GM18502 (cell line): ENCODE results near the gene CYB5RL.
"Not testable (repeated sequence)": the region's sequence is repeated elsewhere in the genome, so short reads cannot be mapped to it uniquely, and the experiment has no call there.

Experiments used
- ATAC-seq: cut with Tn5 transposase; IDR thresholded peaks from one replicate; pipeline ENCODE4 v1.9.1; 2021; ENCODE audit warnings: mild to moderate bottlenecking; ENCODE audit not compliant: unreplicated experiment, poor library complexity

The CYB5RL gene, protein sequence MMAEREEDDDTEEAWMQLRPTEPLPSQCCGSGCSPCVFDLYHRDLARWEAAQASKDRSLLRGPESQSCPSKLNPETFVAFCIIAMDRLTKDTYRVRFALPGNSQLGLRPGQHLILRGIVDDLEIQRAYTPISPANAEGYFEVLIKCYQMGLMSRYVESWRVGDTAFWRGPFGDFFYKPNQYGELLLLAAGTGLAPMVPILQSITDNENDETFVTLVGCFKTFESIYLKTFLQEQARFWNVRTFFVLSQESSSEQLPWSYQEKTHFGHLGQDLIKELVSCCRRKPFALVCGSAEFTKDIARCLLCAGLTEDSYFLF

DNA sequence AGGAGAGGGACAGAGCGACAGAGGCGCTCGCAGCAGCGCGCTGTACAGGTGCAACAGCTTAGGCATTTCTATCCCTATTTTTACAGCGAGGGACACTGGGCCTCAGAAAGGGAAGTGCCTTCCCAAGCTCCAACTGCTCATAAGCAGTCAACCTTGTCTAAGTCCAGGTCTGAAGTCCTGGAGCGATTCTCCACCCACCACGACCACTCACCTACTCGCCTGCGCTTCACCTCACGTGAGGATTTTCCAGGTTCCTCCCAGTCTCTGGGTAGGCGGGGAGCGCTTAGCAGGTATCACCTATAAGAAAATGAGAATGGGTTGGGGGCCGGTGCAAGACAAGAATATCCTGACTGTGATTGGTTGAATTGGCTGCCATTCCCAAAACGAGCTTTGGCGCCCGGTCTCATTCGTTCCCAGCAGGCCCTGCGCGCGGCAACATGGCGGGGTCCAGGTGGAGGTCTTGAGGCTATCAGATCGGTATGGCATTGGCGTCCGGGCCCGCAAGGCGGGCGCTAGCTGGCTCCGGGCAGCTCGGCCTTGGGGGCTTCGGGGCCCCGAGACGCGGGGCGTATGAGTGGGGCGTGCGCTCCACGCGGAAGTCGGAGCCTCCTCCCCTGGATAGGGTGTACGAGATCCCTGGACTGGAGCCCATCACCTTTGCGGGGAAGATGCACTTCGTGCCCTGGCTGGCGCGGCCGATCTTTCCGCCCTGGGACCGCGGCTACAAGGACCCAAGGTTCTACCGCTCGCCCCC is at the start of gene CYB5RL, which contains the start of gene MRPL37:
CYB5RL (minus strand) TSS at position 266 of the 754 bp plus-strand sequence. CDS start 4,414 bp downstream, outside the sequence.
MRPL37 (plus strand) TSS at position 403 of the 754 bp plus-strand sequence; CDS start at position 480, 77 bp downstream.
- peak; percentile 97 for ATAC-seq

DNA sequence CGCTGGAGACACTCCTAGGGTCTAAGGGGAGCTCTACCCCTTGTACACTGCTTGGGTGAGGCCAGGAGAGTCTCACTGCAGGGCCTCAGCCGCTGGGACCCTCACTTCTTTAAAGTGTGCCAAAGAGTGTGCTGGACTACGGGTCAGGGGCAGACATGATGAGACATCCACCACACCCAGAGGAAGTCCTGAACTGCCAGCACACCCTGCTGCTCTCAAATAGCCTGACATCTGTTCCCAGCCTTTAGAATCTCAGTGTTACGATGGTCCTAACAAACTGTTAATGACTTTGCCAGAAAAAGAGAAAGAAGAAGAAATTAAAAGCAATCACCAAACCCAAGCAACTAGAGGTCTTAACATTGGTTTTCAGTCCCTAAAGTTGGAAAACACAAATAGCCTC is 49.1 kb upstream of the CYB5RL start:
- no peak for ATAC-seq

DNA sequence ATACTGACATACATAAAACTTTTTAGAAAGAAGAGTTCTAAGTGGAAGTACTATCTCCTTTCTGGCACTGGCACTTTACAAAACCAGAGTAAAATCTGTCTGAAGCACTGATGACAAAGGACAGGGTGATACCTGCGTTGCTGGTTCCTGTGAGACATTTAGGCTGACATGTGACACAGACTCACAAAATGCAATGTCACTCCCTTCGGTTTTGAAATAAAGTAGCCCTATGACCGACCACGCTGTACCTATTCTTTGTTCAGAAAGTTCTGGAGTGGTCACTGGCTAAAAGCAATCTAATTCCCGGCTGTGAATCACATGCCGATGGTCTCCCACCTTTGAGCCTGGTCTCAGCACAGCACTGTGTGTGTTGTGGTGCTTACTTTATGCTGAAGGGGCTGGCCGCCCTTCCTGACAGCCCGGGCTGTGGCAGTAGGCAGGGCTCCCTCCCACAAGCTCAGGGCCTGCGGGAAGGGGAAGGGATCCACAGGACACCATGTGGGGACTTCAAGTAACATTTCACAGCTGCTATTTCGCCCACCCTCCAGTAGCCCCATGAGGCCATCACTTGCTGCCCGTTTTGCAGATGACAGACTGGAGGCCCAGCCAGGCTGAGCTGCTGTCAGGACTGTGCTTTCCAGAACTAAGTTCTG is 48.2 kb upstream of the CYB5RL start:
- no peak for ATAC-seq

DNA sequence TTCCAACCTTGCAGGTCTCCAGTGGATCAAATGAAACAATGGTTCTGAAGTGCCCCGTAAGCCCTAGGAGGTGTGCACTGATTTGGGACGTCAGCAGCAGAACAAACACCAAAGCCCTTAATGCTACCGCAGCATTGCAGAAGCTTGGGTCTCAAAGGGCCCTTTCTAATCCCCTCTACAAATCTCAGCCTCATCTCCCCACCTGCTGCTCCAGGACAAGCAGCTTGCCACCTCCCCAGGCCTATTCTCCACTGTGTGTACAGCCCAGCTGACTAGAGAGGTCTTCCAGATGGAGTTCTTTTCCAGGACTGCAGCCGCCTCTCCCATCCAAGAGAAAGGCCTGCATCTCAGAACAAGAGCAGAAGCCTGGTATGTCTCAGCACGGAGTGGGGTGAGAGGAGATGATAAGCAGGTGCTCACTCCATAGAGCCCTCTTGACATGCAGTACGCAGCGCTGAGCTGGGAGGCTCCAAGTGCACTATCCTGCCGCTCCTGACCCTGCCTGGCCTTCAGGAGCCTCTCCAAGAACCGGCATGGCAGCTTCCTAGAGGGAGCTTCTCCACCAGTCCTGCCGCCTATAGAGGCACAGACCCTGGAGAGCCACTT is 46.4 kb upstream of the CYB5RL start:
- no peak for ATAC-seq

DNA sequence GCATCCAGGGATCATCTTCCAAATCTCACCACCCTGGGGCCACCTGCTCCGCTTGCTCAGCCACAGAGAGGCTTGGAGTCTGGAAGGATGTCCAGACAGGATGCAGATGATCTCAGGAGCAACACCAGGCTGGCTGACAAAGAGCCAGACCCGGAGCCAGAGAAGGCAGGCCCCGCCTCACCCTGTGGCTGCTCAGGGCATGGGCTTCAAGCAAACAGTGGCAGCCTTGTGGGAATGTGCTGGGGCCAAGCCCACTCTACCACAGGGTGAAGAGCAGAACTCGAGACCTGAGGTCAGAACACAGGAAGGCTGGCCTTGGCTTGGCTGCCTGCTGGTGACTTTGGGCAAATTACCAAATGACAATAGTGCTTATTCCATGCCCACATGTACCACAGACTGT is 45.7 kb upstream of the CYB5RL start:
- ATAC-seq: no peak

DNA sequence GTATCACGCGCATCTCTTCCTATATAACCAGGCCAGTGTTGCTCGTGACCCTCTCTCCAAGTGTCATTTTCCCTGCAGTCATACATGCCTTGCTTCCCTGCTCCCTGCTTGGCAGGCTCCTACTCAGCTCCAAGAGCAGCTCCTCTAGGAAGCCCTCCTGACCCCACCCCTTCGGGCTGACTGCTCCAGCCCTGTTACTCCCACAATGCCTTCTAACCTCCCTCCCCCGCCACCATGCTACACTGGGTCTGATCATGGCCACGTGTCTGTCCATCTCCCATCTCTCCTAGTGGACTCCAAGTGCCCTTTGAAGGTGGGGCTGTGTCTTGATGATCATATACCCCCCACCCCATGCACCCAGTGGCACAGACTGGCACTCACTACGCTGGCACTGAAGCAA is 44.8 kb upstream of the CYB5RL start:
- ATAC-seq: no peak

DNA sequence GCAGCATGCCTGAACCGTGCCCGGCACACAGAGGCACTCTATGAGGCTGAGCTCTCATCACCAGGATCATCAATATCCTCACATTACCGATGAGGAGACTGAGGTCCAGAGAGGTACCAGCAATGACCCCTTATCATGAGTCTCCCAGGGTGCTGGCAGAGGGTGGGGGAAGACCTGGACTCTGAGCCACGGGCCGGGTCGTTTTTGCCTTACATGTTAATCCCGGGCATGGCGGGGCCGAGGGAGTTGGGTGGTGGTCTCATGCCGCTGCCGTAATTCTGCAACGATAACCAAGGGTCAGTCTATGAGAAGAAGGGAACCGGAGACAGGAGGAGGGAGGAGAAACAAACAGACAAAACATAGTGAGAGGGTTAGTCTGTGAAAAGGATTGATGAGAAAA is 43.2 kb upstream of the CYB5RL start:
- no peak for ATAC-seq

DNA sequence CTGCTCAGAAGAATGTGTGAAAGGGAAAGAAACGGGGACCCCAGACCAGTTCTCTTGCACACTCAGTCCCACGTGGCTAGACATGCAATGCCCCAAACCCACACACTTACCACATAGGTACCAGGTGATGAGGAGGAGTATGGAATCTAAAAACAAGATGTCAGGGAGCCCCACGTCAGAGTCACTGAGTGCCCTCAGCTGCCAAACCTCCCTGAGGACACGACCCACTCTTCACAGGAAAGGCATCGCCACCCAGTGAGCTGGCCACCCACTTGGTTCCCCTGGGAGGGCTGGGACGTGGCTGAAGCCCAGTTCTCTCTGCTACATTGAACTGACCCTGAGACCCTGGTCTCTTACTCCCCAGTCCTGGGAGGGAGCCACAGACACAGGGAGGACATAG is 41.5 kb upstream of the CYB5RL start:
- no peak for ATAC-seq

DNA sequence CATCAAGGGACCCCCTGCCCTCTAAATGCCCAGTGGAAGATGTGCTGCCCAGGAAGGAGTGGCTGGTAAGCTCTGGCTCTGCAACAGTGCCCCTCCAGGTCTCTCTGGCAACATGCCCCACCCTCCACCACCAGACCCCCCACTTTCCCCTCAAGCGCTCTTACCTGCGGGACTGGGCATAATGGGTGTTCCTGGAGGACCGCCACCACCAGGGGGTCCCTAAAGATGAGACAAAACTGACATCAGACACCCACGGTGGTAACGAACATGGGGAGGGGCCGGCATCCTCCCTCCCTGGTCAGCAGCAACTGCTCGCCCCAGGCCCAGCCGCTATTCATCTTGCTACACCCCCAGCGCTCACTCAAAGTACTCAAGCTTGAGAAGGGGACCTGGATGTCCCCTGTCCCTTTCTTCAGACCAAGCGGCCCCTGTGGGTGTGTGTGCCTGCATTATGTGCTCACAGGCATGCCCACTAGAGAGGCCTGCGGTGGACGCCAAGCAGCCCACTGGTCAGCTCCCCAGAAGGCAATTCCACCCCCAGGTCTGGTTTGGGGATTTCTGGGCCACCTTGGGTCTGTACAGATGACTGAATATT is 41.0 kb upstream of the CYB5RL start:
- no peak for ATAC-seq

DNA sequence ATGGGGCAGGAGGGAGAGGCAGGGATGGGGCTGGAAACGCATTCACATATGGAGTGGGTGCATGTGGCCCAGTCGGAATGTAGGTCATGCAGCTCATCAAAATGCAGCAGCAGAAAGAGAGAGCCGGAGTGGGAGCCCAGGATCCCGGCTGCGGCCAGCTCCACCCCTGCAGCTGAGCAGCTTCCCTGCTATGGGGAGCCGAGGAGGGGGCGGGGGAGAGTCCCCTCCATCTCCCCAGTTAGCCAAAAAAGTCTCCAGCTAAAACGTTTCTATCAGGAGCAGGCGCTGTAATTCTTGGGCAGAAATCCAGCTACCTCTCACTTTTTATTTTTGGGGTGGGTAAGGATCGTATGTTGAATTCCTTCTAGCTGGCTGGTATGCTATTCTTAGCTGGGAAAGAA is 39.8 kb upstream of the CYB5RL start:
- no peak for ATAC-seq

DNA sequence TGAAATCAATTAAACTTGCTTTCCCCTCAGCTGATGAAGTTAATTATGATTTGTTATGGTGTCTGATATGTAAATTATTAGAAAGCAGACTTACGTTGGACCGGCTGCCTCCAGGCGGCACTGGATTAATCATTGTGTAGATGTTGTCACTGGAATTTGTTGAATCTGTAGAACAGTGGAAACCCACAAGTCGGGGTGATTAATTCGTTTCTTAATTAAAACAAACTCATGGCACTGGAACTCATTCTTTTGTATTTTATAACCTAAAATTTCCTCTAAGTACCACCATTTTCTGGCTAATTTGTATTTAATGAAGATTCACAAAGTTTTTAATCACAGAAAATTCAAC is 39.2 kb upstream of the CYB5RL start:
- no peak for ATAC-seq

DNA sequence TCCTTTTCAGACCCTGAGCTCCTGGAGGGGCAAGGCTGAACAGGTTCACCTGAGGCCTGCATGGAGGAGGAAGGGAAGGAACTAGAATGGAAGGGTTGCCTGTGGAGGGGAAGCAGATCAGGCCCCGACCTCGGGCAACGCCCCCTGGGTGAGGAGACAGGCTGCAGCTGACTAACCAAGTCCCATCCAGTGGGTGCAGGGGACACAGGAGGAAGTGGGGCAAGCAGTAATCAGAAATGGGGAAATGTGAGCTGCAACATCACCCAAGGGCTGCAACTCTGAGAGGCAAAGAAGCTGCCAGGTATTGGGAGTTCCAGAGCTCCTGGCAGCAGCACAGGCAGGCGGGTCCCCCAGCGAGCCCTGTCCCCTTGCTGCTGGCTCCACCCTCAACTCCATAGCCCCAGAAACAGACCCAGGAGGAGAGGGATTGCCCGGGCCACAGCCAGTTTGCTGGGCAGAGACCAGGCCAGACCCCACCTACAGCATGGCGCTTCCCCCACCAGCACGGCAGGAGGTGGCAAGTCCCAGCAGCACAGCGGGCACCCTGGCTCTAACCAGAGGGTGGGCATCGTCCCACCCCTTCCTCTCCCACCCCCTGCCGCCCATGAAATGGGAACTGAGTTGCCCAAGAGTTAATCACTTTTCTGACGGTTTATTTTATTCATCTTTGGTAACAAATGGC is 38.7 kb upstream of the CYB5RL start:
- no peak for ATAC-seq

DNA sequence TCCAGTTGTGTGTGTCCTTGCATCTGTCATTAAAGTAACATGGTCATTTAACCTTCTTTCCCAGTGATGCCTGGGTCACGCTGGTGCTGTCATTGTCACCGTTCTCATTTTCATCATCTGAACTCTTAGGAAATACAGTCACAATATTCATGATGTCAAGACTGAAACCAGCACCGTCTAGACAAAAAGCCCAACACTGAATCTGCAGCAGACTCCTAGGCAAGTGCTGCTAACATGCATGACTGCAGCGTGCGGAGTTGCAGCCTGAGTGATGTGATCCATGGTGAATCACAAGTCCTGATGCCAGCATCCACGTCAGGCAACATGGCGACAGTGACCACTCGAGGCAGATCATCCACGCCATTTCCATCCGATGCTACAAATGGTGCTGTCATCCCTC is 37.8 kb upstream of the CYB5RL start:
- ATAC-seq: no peak

DNA sequence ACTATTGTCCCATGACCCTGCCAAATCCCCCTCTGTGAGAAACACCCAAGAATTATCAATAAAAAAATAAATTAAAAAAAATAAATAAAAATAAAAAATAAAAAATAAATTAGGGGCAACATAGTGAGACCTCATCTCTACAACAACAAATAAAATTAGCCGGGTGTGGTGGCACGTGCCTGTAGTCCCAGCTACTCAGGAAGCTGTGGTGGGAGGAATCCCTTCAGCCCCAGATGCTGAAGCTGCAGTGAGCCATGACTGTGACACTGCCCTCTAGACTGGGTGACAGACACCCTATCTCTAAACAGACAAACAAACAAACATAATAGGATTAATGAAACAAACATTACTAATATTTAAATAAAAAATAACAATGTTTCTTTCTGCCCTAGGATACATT is 34.5 kb upstream of the CYB5RL start:
- ATAC-seq: no peak

DNA sequence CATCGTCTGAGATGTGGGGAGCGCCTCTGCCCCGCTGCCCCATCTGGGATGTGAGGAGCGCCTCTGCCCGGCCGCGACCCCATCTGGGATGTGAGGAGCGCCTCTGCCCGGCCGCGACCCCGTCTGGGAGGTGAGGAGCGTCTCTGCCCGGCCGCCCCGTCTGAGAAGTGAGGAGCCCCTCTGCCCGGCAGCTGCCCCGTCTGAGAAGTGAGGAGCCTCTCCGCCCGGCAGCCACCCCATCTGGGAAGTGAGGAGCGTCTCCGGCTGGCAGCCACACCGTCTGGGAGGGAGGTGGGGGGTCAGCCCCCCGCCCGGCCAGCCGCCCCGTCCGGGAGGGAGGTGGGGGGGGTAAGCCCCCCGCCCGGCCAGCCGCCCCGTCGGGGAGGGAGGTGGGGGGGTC is 33.4 kb upstream of the CYB5RL start:
- ATAC-seq: not testable (repeated sequence)

DNA sequence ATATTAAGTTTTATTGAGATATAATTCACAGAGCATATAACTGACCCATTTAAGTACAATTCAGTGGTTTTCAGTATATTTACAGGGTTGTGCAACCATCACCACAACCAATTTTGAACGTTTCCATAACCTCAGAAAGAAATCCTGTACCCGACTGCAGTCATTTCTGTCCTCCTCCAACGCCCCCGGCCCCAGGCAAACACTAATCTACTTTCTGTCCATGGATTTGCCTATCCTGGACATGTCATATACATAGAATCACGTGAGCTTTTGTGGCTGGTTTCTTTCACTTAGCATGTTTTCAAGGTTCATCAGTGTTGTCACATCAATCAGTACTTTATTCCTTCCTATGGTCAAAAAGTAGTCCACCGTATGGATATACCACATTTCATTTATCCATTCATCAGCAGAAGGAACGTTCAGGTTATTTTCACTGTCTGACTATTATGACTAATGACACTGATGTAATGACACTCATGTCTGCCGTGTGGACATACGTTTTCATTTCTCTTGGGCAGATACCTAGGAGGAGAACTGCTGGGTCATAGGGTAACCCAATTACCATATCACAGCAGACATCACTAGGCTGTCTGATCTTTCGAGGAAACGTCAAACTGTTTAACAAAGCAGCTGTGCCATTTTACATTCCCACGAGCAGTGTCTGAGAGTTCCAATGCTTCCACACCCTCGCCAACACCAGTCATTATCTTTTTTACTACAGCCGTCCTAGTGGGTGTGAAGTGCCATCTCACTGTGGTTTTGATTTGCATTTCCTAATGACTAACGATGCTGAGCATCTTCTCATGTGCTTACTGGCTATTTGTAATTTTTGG is 30.9 kb upstream of the CYB5RL start:
- no peak for ATAC-seq

DNA sequence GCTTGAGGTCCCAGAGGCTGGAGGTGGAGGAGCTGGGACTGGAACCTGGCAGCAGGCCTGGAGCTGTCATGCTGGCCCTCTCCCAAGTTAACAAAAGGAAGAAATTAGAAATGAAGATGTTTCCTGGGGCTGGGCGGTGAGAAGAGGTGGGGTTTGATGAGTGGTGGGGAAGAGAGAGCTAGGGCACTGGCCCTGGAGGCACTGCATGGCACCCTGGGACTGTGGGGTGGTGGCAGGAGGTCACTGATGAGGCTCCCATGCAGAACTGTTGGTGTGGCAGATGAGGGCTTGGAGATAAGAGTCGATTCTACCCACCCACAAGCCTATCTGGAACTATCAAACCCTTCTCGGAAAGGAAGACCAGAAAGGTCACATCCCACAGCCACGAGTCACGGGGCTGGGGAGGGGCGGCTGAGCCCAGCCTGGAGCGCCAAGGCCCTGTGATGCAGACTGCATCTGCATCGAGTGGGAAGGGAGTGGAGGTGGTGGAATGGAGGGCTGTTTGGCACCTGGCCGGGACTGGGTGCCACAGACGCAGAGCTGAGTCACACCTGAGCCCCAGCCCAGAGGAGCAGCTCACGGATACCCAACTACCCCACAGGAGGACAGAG is 29.6 kb upstream of the CYB5RL start:
- ATAC-seq: no peak

DNA sequence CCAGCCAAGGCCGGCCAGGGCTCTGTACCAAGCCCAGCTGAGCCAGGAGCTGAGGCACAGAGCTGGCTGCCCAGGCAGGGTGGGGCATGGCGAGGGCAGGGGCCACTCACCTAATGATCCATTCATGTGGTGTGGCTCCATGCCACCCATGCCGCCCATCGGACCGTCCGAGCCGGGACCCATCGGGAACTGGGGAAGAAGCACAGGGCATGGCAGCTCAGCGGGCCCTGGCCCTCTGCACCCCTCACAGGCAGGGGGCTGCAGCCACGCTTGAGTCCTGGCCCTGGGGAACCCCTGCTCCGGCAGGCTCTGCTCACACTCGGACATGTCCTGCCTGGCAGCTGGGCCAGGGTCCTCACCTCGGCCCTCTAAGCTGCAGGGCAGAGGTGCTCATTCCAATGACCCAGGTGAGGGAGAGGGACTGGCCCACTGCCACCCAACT is 28.8 kb upstream of the CYB5RL start:
- ATAC-seq: no peak

DNA sequence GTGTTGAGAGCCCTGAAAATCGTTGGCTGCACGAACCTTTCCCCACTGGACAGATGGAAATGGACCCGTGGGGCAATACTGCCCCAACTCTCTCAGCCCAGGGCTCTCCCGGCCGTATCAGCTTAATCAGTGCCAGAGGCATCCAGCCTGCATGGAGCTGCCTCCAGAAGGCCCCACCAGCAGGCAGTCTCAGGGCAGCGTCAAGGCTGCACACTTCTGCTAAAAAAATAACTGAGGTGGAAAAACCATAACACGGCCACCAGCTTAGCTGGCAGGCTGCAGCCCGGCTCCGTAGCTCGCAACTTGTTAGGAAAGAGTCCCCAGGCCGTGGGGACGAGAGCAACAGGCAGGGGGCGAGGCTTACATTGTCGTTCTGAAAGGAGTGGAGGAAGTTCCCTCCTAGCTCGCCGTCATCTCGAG is 28.1 kb upstream of the CYB5RL start:
- ATAC-seq: no peak
